ENCODE data around the gene RUNX1.

RUNX1 gene

DNA sequence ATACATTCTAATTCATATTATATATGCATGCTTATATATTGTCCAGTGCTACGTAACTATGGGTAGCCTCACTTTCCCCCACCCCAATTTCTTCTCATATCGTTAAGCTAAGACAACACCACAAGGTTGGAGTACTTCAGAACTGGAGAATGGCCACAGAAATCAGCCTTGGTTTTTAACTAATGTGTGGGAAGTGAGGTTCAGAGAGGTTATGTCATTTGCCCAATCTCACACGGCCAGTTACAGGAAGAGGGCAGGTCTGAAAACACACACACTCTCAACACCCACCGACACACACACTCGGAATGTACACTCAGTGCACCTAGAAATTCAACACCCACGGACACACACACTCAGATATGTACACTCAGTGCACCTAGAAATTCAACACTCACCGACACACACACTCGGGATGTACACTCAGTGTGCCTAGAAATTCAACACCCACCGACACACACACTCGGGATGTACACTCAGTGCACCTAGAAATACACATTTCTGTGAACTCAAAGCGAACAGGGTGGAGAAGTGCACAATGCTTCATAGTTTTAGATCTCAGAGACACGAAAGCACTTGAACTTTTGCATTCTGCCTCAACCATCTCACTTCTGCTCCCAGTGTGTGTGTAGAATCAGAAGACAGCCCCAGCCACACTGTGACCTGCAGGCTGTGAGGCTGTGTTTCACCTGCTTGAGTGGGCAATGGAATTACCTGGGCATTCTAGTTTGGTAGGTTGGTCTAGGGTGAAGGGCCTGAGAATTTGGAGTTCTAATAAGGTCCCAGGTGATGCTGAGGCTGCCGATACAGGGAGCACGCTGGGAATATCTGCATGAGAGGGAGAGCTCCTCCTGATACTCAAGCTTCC lies 209.9 kb downstream of the RUNX1 start:
- DNase-seq, result no peak

DNA sequence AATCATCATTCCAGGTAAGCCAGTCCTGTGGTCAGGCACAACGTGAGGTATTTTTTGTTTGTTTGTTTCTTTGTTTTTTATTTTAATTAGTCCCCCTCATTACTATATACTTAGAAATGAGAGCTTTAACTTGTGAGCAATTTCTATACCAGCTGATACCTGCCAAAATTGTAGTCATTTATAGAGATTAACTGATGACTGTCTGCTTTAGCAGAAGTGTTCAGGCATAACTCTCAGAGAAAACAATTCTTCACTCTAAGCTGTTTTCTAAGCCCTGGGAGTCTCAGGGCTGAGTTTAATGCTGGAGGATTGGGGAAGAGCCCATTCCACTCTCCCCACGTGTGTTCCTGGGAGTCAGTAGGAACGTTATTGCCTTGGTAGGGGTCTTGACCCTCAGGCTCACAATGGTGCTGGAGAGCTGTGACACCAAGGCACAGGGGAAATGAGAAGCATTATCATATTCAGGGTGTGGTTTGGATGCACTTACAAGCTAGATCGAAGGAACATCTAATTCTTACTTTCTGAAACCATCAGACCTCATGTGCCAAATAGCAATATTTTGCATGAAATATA lies 212.1 kb downstream of the RUNX1 start:
- DNase-seq, result no peak

DNA sequence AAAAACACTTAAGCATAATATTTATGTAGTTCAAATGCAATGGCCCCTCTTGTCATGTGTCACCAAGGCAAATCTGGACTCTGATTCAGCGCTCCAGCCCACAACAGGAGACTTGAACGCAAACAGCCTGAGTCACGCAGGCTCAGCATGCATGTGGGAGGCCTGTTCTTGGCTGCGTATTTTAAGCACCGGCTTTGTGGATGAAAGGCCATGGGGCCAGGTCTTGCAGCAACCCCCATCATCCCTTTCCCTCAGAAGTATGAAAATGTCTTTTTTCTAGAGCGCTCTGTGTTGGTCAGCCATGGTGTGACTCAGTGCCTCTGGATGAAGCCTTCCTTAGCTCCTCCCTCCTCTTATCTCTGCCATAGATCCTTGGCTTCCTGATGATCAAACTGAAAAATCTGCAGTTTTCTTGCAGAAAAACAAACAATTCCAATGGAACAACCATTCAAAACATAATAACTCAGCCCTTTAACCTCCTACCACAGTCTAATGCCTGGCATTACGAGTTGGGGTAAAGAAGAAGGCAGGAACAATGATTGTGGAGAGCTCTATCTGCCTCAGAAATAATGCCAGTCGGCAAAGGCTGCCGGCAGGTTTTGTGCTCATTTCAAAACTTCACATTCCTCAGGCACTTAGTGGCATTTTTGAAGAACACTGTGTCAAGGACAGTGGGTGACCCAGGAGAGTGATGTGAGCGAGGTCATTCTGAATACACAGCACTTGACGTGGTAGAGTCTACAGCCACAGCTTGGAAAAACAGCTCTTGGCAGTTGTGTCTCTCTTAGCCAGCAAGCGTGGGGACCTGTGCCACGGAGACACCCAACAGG lies 212.8 kb downstream of the RUNX1 start:
- no peak for DNase-seq

DNA sequence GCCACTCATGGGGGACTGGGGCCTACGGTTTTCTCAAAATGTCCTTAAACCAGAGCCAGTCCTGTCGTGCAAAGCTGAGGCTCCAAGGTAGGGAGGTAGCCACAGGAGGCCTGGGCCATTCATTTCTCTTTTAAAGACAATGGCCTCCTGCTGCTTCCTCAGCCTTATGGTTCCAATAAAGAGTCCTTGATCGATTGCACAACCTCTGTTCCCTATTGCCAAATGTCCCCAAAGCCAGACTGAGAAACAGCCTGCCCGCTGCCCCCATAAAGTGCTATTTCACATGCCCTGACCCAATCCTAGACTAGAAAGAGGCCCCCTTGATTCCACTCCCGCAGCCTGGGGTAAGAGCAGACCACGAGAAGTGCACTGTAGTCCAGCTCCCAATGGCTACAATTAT lies 213.6 kb downstream of the RUNX1 start:
- DNase-seq, result no peak

DNA sequence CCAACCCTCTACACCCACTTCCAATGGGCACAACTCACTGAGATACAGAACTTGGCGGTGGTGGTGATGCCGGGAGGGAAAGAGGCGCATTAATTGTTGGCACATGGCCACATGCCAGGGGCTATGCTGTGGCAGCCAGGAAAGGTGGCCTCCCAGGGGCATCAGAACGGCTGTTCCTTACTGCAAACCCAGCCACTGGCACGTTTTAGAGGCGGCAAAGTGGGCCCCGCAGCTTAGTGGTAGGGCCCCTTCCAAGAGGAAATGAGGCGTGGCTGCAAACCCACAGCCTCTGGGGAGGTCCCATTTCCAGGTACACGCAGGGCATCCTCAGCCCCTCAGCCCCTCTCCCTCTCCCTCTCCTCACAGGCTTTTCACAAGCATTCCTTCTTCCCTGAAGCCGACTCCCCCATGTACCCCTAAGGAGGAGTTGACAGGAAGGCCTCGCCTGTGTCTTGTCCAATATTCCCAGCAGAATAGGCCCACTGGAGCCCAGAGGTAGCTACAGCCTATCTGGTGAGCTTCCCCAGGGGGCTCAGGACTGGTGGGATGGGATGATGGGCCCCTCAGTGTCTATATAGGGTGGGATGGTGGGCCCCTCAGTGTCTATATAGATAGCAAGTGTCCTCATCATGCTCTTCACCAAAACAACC lies 214.1 kb downstream of the RUNX1 start:
- peak; percentile 59 for DNase-seq

DNA sequence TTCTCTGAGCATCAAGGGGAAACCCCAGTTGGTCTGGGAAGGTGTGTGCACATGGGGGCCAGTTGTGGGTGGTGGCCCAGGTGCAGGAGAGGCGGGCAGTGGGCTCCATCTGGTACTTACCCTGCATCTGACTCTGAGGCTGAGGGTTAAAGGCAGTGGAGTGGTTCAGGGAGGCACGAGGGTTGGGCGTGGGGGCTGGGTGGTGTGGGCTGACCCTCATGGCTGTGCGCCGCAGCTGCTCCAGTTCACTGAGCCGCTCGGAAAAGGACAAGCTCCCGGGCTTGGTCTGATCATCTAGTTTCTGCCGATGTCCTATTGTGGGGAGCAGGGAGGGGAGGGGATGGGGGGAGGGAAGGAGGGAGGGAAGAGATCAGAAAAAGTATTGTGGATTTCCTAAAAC lies 214.8 kb downstream of the RUNX1 start:
- no peak for DNase-seq

DNA sequence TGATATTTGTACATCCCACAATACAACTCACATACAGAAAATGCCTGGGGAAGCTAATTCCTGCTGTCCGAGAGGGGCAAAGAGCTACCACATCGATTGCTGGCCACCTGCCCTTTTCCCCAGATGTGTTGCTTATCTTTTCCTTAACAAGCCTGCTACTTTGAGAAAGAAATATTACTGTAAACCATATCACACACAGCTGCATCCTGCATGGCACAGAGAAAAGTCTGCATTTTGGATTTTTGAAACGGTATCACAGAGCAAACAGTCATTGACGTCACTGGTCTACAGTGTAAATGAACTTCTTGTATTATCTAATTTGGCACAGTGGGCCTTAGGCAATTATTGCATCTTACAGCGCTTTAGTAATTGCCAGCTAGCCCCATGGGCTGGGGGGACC lies 215.6 kb downstream of the RUNX1 start:
- DNase-seq, result no peak

DNA sequence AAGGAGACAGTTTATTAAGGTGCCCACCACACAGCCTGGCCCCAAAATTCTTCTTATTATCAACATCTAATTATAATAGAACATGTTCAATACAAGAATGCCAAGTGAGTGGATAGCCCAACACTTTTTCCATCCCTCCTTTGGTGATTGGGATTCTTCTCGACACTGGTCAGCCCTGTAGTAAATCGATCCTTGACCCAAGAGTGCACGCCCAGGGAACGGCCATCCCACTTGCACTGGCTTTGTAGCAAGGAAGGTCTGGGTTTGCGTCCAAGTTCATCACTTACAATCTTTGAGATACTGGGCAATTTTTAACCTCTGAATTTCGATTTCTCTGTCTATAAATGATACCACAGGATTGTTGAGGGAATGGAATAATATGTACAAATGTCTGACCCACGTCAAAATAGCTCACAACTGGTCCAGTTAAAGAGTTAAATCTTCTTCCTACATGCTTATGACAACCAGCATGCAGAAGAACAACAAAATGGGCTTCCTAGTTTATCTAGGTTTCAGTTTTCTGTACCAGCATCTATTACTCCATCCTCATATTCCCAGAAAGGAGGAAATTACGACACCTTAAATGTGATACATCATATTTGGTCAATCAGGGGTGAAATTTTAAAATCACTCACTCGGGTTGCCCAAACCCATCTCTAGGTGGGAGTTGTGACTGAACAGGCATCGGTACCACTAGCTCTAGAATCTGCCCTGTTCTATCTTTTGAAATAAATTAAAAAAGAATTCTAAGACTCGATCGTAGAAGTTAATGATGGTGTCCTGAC lies 218.5 kb downstream of the RUNX1 start:
- no peak for DNase-seq

DNA sequence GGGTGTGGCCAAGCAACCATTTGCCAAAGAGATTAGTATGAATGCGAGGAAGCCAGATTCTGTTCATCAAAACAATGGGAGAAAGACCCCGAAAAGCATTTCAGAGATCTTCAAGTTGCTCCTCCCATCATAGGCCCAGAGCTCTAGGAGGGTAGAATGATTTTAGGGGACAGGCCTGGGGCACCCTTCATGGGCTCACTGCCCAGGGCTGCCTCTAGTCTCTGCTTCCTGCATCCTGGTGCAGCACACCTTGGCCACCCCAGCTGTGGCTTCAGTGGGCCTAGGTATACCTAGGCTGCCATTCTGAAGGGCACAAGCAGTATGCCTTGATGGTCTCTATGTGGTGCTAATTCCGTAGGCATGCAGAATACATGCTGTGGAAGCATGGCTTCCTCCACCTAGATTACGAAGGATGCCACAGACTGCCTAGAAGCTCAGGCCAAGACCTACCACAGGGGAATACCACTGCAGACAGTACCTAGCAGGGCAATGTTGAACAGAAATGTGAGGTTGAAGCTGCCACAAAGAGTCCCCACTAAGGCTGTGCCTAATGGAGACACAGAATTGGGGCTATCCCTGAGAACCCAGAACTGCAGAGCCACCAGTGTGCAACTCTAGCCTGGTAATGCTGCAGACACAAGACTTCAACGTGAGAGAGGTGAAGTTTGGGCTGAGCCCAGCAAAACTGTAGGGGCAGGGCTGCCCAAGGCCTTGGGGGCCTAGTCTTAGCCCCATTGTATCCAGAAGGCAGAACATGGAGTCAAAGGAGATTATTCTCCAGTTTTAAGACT lies 221.5 kb downstream of the RUNX1 start:
- DNase-seq, result no peak

DNA sequence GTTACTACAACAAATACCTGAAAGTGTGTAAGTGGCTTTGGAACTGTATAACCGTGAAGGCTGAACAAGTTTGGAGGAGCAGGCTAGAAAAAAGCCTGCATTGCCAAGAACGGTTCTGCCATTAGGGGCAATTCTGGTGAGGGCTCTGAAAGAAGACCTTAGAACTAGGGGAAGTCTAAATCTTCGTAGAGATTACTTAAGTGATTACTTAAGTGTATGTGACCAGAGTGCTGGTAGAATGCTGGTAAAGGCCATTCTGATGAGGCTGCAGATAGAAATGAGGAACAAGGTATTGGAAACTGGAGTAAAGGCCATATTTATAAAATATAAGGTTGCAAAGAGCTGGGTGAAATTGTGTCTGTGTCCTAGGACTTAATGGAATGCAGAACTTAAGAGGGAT lies 222.3 kb downstream of the RUNX1 start:
- DNase-seq, result no peak

DNA sequence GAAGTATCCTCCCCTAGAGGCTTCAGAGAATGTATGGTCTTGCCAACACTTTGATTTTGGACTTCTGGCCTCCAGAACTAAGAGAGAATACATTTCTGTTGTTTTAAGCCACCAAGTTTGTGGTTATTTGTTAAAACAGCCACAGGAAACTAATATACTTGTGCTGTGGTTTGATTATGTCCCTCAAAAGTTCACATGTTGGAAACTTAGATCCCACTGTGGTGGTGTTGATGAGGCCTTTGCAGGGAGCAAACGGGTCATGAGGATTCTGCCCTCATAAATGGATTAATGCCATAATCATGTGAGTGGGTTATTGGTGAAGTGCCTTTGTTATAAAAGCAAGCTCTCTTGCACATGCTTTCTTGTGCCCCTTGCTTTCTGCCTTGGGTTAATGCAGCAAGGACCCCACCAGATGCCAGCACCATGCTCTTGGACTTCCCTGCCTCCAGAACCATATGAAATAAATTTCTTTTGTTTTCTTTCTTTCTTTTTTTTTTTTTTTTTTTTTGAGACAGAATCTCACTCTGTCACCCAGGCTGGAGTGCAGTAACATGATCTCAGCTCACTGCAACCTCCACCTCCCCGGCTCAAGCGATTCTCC lies 223.1 kb downstream of the RUNX1 start:
- no peak for DNase-seq

DNA sequence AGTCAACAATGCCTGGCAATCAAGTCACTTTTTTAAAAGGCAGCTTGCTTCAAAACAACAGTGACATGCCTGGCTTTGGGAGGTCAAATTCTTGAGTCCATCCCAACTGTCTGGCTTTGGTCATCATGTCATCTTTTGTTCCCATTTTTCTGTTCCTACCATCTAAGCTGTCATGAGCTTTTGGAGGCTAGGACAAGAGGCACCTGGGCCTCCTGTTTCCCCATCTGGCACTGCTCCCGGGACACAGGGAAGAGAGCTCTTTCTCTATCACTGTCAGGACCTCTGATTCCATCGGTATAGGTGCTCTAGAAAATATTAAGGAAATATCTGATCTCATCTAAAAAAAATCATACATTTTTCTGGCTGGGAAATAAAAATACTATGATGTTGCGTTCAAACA lies 224.0 kb downstream of the RUNX1 start:
- DNase-seq, result no peak

DNA sequence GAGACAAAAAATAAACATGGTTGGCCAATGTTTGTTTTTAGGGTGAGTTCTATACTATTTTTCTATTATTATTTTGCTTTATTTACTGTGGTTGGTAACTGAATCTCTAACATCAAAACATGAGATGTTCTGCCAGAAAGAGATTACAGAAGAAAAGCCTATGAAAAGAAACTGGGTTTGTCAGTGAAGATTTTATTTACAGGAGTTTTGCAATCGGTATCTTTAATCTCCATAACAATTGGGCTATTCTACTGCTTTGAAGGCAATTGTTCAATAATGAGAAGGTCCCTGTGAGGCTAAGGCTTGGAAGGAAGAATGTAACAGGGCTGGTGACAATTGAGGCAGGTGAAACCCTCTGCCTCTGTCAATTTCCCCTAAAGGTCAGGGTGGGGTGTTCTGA lies 224.8 kb downstream of the RUNX1 start:
- DNase-seq, result no peak

DNA sequence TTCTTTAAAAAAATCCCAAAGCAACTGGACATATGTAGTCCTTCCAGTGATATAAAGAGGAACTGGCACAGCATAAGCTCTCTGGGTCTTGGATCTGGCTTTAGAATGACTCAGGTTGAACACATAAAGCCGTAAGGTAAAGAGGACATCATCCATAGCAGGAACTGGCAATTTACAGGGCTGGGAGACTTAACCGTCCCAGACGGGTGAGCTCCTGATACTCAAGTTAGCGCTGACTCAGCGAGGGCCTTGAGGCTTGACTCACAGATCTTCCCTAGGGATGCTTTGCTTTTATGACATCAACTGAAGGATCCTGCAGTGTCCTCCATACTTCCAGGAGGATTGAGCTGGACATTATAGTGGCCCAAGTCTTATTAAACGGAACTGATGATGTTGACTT lies 226.2 kb downstream of the RUNX1 start:
- no peak for DNase-seq

DNA sequence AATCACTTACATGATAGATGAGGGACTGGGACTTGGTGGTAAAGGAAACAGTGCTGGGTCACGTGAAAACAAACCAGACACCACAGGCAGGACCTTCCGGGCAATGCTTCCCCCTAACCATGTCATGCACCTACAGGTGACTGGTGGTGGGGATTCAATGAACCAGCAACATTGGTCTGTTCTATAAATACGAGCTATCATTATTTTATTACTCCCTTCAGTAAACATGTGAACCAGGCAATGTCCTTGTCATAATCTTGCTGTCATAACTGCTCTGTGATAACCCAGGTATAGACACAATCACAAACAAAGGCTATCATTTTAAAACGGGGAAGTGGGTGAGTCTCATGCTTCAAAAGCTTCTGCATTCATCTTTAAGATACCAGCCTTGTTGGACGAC lies 226.9 kb downstream of the RUNX1 start:
- no peak for DNase-seq

DNA sequence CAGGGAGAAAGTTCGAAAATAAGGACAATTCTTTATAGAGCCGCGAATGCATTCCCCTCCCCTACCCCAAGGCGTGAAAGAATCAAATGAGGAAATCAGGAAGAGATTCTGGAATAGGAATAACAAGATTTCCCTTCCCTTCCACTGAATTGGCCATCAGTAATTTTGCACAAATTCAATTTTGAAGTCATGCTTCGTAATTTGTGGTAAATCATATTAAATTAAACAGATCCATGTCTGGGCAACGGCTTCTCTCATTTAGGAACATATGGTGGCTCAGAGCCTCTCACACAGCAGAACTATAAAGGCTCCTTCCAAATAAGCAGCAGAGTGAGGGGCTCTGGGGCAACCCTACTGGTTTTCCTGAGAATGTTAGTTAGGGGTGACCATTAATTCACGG lies 227.4 kb downstream of the RUNX1 start:
- no peak for DNase-seq

DNA sequence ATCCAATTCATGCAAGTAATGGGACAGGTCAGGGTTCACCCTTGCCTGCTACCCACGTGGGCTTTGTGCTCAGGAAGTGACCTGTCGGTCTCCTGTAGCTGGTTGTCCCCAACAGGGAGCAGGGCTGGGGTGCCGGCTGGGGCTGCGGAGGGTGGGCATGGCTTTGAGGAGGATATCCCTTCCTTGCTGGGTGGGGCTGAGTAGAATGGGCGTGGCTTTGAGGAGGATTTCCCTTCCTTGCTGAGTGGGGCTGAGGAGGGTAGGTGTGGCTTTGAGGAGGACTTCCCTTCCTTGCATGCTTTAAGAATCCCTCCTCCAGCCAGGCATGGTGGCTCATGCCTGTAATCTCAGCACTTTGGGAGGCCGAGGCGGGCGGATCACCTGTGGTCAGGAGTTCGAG lies 229.1 kb downstream of the RUNX1 start:
- no peak for DNase-seq

DNA sequence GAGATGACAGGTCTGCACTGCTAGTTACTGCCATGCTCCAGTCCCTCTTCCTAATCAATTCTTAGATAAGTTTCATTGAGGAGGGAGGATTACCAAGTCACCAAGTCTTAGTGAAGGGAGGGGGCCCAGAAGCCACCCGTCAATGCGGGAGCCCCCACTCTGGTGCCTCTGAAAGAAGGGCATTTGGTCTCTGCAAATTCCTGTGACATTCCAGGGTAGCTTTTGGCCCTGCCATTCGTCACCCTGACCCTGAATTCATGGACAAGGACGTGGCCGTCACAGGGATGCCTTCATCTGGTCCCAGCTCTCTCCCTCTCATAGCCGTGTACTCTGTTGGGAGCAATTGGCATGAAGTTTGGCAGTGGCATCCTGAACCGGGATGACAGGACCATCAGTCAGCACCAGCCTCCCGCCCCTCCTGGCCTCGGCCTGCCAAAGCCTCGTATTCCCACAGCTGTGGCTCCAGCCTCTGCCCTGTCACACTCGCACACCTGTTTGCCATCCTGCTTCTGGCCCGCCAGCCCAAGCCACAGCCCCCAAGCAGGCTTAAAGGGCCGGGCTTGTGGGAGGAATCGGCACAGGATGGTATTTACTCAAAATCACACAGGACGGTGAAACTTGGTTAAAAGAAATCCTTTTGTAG lies 229.6 kb downstream of the RUNX1 start:
- DNase-seq, result no peak

DNA sequence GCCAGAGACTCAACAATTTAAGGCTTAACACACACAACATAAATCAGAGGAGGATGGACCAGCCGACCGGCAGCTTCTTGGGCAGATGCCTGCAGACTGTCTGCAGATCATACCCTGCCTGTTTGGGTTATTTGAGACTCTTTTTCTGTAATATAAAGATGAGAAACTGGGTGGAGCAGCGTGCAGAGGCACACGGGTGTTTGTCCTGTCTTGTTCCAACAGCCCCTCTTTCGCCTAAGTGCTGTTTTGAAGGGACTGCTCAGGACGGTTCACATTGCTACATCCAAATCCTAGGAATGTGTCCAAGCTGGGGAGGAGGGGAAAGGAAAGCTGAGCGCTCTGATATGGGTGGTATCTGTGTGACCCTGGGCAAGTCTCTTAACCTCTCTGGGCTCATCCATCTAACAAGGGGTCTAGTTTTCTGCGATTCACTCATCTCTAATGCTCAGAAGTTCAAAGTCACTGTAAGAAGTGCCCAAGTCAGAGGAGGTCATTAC lies 230.4 kb downstream of the RUNX1 start:
- DNase-seq, result no peak

DNA sequence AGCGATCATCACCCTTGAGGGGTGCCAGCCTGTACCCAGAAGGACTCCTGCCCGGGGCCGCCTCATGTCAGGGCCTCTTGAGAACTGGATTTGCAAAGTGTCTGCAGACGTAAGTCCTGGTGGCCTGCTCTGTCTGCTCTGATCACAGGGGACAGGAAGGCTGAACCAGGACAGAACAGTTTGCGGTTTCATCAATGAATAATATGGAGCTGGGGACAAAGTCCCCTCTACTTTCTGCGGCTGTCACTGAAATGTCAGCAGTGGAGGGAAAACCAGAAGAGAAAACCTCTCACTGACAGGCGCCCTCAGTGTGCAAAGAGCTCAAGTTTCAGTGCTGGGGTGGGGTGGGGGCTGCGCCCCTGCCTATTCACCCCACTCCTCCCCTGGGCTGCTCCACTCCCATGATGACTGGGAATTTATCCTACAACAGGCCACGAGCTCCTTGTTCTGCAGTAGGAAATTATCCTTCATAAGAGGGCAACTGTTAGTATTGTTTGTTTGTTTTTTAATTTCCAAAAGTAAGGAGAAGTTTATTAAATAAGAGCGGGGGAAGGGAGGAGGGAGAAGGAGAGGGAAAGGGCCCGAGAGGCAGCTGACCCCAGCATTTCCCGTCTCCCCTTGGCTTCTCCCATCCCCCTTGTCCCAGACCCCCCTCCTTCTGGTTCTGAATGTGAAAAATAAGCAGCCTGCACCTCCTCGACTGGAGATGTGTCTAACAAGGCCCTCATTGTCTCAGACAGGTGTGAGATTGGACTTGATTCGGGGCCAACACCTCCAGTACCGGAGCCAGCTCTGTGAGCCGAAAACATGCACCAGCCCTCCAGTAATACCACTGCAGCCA lies 231.1 kb downstream of the RUNX1 start:
- no peak for DNase-seq

All from DMS79 (cell line).